Measurements from ENCODE around the gene KY.

KY gene

GRCh38 chr3:134645515-134645914, 5.3 kb downstream of the KY start:
- no peak for DNase-seq

- DNase-seq = peak in 35 of 58 donors; percentile 9 to 72 (median 31)
These were observed 5.9 kb downstream of the KY start for GRCh38 chr3:134644731-134645514.

GRCh38 chr3:134643150-134643675, 7.6 kb downstream of the KY start:
- DNase-seq = no peak

GRCh38 chr3:134642445-134643149, 8.2 kb downstream of the KY start:
- DNase-seq = no peak

GRCh38 chr3:134641671-134642300, 9.0 kb downstream of the KY start:
- DNase-seq = no peak

- peak in 11 of 58 donors; percentile 6 to 30 (median 11) for DNase-seq
These were observed 9.9 kb downstream of the KY start for GRCh38 chr3:134640872-134641470.

- no peak for DNase-seq
These were observed 10.4 kb downstream of the KY start for GRCh38 chr3:134640378-134640777.

- DNase-seq = no peak
These were observed 12.3 kb downstream of the KY start for GRCh38 chr3:134638385-134639030.

- DNase-seq = no peak
These were observed 14.4 kb downstream of the KY start for GRCh38 chr3:134636406-134636805.

GRCh38 chr3:134630506-134630905, 20.3 kb downstream of the KY start:
- DNase-seq = no peak

GRCh38 chr3:134628884-134629283, 21.9 kb downstream of the KY start:
- no peak for DNase-seq

GRCh38 chr3:134627831-134628230, 23.0 kb downstream of the KY start:
- DNase-seq = no peak

- no peak for DNase-seq
These were observed 24.7 kb downstream of the KY start for GRCh38 chr3:134625885-134626741.

- no peak for DNase-seq
These were observed 25.4 kb downstream of the KY start for GRCh38 chr3:134625462-134625861.

GRCh38 chr3:134624537-134625287, 26.1 kb downstream of the KY start:
- no peak for DNase-seq

- DNase-seq = no peak
These were observed 27.1 kb downstream of the KY start for GRCh38 chr3:134623615-134624245.

- no peak for DNase-seq
These were observed 27.9 kb downstream of the KY start for GRCh38 chr3:134622806-134623365.

GRCh38 chr3:134621854-134622253, 29.0 kb downstream of the KY start:
- no peak for DNase-seq

All from anterior cingulate cortex (tissue), 58 donors.